NT2/D1 (cell line): ENCODE measurements around the gene SYN1.

Experiments used
- SUZ12 ChIP-seq: IDR thresholded peaks from 2 replicates; pipeline ENCODE4 v1.6.1; 2011; ENCODE audit not compliant: insufficient read length, insufficient read depth; ENCODE audit errors: extremely low read depth
- YY1 ChIP-seq: IDR thresholded peaks from 2 replicates; pipeline ENCODE4 v1.6.1; 2011; ENCODE audit not compliant: insufficient read length, insufficient read depth

DNA sequence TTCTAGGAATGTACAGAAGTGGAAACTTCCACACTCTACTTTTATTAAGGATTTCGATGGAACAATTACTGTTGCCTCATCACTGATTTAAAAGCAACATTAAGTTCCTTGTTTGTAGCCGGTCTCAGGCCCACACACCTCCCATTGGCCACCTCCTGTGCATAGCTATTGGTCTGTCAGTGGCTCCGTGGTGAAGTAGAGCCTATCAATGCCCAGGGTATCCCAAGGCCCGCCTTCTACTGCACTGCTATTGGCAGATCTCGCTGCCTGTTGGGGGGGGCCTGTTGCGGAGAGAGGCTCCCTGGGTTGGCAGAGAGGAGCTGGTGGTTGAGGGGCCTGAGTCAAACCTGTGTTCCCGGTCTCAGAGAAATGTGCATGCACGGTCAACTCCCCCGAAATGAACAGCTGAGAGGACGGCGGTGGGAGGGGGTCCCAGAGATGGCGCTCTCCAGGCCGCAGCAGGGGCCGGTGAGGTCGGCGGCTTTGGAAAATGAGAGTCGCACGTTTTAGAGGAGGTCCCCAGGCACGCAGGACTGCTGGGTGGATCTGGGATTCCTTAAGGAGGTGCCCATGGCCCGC lies 63.5 kb downstream of the SYN1 start:
- TF ChIP-seq SUZ12 (no peak), YY1 (no peak)
